GM12875 (cell line): ENCODE data around the gene PODNL1.
"Not testable (repeated sequence)": the region's sequence is repeated elsewhere in the genome, so short reads cannot be mapped to it uniquely, and the experiment has no call there.

Experiments used
- H3K4me3 ChIP-seq: one replicate; pipeline ENCODE4 v1.5.1; 2011; ENCODE audit warnings: low read depth, low read length, control low read depth
- CTCF ChIP-seq: IDR thresholded peaks from 2 replicates; pipeline ENCODE4 v1.5.1; 2011; ENCODE audit warnings: low read depth, mild to moderate bottlenecking, control low read depth, inconsistent platforms, low read length, moderate library complexity, borderline replicate concordance; ENCODE audit not compliant: insufficient read depth

The PODNL1 gene

GRCh38 chr19:13930402-13930801, 7.8 kb downstream of the PODNL1 start:
- TF ChIP-seq CTCF = no peak
- no peak overlapping the region for H3K4me3 ChIP-seq

DNA sequence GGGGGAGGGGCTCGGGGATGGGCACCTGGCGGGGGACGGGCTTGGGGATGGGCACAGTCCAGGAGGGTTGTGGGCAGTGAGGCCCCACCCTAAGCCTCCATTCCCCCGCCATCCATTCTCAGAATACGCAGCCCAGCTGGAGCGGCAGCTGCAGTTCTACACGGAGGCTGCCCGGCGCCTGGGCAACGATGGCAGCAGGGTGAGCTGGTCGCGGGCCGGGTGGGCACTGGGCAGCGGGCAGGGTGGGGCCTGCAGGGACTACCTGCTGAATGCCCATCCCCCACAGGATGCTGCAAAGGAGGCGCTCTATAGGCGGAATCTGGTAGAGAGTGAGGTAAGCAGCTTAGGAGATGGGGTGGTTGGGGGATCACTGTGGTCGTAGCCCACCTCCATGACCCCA, 8.3 kb downstream of the PODNL1 start:
- no peak for TF ChIP-seq CTCF
- no peak overlapping the region for H3K4me3 ChIP-seq

- TF ChIP-seq CTCF = no peak
- no peak overlapping the region for H3K4me3 ChIP-seq
These were observed 8.9 kb downstream of the PODNL1 start for GRCh38 chr19:13929340-13929739.

DNA sequence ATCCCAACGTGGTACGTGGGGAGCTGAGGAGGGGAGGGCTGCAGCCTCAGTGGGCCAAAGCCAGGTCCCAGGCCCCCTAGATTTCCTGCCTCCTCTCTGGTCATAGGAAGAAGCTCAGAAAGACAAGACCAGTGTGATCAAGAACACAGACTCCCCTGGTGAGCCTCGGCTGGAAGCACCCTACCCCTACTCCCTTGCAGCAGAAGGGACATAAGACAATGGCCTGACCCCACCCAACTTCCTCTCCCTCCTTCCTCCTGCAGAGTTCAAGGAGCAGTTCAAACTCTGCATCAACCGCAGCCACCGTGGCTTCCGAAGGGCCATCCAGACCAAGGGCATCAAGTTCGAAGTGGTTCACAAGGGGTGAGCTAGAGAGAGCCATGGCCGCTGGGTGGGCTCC, 11.5 kb downstream of the PODNL1 start:
- no peak overlapping the region for H3K4me3 ChIP-seq

GRCh38 chr19:13926010-13926409, 12.2 kb downstream of the PODNL1 start:
- TF ChIP-seq CTCF = no peak
- H3K4me3 ChIP-seq = no peak overlapping the region

More for the DNA sequence above, 11.5 kb downstream of the PODNL1 start:
- no peak for TF ChIP-seq CTCF

- H3K4me3 ChIP-seq = no peak overlapping the region
- TF ChIP-seq CTCF = no peak
These were observed 14.8 kb downstream of the PODNL1 start for GRCh38 chr19:13923194-13923987.

DNA sequence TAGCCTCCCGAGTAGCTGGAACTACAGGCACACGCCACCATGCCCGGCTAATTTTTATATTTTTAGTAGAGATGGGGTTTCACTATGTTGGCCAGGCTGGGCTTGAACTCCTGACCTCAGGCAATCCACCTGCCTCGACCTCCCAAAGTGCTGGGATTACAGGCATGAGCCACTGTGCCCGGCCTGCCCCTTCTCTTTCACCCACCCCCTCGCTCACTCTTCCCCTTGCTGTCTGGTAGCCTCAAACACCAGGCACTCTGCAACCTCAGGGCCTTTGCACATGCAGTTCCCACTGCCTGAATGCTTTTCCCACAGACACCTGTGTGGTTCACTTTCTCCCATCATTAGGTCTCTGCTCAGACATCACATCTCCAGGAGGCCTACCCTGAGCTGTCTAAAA, 16.1 kb downstream of the PODNL1 start:
- H3K4me3 ChIP-seq = not testable (repeated sequence)
